Dedifferentiated amniotic fluid mesenchymal stem cell (primary cell): ENCODE results near the gene SMOC2.

Experiments
- DNase-seq: peaks from one replicate; pipeline ENCODE4 v3.0.0-alpha.2; 2016; ENCODE audit errors: extremely low spot score

Gene SMOC2

DNA sequence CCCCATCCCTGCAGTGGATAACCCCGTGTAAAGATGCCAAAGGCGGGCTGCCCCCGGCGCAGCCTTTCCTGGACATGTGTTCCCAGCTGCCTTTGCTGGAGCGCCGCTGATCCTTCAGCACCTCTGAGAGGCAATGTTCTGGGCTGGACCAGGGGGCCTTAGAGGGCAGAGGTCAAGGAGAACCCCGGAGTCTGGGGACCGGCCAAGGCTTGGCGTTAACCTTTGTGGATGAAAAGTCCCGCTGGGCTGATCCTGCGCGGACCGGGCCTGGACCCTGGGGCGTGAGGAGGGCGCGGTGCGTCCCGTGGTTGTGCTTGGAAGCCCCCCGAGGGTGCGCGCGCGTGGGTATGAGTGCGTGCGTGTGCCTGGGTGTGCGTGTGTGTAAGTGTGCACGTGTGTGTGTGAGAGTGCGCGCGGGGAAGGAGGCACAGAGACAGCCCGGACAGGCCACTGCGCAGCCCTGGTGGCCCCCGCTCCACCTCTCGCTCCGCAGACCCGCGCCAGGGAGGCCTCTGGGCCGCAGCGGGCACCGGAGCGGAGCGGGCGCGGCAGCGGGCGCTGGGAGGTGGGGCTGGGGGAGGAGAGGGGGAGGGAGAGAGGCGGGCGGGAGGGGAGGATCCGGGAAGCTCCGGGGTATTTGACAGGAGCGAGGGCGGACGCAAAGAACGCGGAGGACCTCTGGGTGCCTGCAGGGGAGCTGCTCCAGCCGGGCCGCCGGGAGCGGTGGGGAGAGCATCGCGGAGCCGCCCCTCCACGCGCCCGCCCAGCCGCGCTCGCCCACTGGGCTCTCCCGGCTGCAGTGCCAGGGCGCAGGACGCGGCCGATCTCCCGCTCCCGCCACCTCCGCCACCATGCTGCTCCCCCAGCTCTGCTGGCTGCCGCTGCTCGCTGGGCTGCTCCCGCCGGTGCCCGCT, at the start of gene SMOC2:
SMOC2 (plus strand) TSS at position 665 of the 914 bp plus-strand sequence; CDS start at position 852, 187 bp downstream.
- no peak for DNase-seq

DNA sequence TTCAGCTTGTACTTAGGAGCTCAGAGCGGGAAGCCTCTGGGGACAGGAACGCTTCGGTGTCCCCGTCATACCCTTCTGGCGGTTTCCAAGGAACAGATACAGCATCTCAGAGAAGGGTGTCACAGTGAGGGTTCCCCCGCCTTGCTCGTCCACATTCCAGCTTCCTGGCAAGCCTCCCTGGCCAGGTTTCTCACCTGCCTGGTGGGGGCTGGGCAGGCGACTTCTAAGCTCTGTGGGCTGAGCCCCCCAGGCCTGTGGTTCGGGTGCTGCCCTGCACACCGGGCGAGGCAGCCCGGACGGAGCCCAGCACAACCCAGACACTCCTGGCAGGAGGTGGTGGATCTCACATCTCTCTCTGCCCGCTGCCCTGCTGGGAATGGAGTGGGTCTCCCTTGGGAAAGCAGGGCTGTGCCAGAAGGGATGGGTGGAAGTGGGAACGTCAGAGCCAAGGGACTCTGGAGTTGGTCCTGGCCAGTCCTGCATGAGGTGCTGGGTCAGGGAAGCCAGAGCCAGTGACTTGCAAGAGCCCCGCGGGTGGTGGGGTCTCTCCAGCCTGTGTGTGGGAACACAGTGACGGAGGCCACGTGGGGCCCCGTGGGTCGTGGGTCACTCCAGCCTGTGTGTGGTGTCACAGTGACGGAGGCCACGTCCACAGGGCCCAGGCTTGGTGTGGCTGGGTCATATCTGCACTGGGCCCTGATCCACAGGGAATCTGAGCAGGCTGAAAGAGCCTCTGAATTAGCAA, 47.7 kb upstream of the SMOC2 start:
- DNase-seq: no peak

- DNase-seq: no peak
These were observed 46.4 kb upstream of the SMOC2 start for GRCh38 chr6:168394606-168395005.

GRCh38 chr6:168395983-168396382, 45.0 kb upstream of the SMOC2 start:
- DNase-seq: no peak

DNA sequence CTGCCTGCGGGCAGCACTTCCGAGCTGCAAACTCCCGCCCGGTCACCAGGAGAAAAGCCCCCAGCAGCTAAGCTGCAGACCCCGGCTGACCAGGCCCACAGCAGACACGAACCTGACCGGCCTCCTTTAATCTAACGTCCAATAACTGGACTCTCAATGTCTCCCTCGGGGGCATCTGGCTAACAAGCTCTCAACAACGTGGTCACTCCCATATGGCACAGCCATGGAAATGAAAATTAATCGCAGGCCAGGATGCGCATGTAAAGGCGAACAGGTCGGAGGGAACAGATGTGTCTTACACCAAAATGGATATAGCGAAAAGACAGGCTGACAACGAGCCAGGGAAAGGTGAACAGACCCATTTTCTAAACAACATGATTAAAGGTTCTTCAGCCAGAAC, 44.4 kb upstream of the SMOC2 start:
- DNase-seq: no peak

GRCh38 chr6:168397012-168397411, 44.0 kb upstream of the SMOC2 start:
- DNase-seq: no peak

DNA sequence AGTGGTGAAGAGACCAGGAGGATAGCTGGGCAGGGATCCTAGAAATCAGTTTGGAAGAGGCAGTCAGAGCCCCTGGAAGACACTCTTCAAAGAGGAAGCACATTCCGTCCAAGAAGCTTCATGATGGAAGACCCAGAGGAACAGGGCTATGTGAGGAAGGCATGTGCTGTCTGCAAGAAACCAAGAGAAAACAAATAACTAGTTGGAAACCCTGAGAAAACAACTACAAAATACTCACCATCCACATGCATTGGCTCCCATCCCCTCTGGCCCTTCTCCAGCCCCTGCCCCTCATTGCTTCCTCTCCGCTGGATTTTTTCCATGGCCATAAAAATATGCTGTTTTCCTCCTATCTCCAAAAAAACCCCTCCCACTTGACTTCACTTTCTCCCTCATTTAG, 40.9 kb upstream of the SMOC2 start:
- no peak for DNase-seq

DNA sequence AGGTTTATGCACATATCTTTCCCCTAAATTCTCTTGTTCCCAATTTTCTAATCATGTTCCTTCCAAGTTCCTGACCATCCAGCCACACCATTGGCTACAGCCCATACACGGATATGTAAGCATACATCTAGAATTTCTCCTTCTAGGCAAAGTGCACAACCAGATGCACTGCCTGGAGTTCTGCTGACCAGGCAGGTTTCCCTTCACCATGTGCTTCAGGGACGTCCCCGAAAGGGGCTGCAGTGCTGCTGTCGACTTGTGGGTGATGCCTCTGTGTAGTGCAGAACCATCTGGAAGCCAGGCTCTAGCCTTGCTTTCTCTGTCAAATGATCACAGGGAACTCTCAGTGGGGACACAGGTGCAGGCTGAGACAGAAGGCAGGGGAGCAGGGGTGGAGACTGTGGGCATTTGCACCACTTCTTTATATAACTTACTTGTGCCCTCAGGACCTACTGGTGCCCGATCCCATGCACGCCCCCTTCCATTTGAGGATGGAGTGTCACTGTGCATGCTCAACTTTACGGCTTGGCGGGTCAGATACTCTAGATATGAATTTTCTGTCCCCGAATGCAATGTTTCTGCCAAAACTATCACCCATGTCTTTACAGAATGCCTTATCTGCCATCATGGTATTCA, 37.5 kb upstream of the SMOC2 start:
- DNase-seq: no peak

DNA sequence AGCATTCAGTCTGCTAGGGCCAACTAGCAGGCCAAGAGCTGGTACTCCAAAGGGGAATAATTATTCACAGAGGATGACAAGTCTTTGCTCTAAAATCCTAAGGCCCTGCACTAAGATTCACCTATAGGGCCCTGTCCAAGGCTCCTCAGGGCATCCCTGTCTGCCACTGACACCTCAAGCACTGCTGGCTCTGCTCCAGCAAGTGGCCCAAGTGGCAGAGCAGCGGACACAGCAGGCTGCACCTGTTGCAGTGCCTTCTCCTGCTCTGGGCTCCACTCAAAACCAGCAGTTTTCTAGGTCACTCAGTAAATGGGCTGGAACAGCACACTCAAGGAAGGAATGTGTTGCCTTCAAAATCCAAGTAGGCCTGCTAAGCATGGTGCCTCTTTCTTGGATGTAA, 36.4 kb upstream of the SMOC2 start:
- DNase-seq: no peak

DNA sequence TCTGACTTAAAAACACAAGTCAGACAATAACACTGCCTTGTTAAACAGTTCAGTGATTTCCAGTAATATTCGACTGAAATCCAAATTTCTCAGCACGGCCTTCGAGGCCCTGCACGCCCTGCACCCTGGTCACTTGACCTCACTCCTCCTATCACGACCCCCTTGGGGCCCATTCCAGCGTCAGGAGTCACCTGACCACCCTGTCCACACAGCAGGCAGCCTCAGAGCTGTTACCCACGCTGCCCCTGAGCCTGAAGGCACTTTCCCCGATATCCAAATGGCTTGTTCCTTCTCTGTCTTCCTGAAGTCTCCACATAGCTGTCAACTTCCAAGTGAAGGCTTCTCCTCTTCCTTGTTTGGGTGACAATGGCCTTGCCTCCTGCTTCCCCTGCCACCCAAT, 33.1 kb upstream of the SMOC2 start:
- DNase-seq: no peak

- DNase-seq: no peak
These were observed 32.4 kb upstream of the SMOC2 start for GRCh38 chr6:168408504-168409136.

GRCh38 chr6:168410035-168410434, 30.9 kb upstream of the SMOC2 start:
- no peak for DNase-seq

GRCh38 chr6:168410554-168411011, 30.4 kb upstream of the SMOC2 start:
- no peak for DNase-seq

GRCh38 chr6:168411130-168411529, 29.9 kb upstream of the SMOC2 start:
- no peak for DNase-seq

DNA sequence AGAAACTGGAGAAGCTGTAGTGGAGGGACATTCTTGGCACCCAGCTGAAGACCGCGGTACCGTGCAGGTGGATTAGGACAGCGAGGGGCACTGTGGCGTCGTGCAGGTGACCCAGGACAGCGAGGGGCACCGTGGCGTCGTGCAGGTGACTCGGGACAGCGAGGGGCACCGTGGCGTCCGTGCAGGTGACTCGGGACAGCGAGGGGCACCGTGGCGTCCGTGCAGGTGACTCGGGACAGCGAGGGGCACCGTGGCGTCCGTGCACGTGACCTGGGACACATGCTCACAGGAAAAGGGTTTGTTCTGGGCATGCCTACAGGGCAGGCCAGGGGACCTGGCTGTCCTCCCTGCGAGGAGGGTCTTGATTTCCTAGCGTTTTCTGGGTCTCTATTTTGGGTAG, 29.2 kb upstream of the SMOC2 start:
- DNase-seq: no peak

DNA sequence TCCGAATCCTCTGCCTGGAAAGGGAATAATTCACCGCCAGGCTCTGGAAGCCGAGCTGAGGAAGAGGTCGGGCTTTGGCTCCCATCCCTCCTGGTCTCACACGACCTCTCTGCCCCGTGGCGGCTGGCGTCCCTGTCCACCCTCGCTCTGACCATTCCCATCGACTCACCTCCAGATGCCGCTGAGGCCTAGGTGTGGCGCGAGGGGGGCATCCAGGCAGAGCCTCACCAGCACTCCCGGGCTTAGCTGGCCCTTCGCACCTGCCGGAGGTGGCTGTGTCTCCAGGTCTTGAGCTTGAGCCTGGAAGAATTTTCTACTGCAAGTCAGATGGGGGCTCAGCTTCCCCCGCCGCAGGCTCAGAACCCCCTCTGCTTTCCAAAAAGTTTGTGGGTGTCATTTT, 28.5 kb upstream of the SMOC2 start:
- no peak for DNase-seq

- DNase-seq: no peak
These were observed 27.8 kb upstream of the SMOC2 start for GRCh38 chr6:168413018-168413720.

DNA sequence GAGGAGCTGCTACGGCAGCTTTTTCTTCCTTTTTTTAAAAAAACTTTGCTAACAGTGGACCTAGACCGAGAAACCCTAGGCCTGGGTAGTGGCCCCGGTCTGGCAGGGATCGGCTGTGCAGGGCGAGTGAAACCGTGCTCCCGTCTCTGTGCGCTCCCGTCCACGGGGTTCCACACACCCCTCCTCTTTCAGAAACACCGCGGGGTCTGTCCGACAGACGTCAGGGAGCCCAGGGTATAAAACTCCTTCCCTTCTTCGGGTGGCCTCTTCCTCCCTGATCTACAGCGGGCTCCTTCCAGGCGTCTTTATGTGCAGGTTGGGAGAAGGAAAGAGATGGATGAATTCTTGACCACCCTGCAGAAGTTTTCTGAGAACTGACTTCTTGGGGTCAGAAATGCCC, 27.1 kb upstream of the SMOC2 start:
- no peak for DNase-seq

DNA sequence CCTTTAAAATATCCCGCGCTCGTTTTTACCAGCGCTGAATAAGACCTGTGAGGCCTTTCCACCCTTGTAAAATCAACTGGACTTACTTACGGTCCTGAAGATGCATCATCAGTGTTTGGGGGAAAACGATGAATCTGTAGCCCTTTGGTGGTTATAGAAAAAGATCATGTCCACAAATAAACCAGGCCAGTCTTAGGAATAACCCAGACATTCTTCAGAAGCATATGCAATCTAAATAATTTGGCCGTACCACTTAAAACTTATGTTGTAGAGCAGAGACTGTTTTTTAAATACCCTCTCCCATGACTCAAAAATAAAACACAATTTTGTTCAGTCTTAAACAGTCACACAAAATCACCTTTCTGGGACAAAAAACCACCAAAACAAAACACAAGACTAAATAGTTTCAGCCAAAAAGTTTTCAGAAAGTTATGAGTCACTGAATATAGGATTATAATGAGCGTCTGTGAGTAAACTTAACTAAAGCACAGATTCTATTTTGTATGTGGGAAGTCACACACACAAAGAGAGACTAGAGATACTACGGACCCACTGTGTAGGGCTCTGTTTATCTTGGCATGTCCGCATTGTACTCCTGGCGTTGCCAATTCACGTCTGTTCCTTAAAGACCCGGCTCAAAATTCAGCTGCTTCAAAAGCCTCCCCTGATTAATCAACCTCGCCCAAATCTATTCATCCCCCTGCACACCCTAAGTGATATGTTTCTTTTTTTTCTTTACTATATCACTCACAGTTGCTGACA, 26.5 kb upstream of the SMOC2 start:
- DNase-seq: no peak
